Measurements from ENCODE around the gene CYRIA. TPM values are rescaled to one million over a fixed set of nuclear protein-coding genes. Genes with fewer than 3 reads are reported as not detected.

Gene CYRIA
- total RNA-seq, 4 donors from 2014 or later: 19.0 to 27.4 (median 20.9) TPM

DNA sequence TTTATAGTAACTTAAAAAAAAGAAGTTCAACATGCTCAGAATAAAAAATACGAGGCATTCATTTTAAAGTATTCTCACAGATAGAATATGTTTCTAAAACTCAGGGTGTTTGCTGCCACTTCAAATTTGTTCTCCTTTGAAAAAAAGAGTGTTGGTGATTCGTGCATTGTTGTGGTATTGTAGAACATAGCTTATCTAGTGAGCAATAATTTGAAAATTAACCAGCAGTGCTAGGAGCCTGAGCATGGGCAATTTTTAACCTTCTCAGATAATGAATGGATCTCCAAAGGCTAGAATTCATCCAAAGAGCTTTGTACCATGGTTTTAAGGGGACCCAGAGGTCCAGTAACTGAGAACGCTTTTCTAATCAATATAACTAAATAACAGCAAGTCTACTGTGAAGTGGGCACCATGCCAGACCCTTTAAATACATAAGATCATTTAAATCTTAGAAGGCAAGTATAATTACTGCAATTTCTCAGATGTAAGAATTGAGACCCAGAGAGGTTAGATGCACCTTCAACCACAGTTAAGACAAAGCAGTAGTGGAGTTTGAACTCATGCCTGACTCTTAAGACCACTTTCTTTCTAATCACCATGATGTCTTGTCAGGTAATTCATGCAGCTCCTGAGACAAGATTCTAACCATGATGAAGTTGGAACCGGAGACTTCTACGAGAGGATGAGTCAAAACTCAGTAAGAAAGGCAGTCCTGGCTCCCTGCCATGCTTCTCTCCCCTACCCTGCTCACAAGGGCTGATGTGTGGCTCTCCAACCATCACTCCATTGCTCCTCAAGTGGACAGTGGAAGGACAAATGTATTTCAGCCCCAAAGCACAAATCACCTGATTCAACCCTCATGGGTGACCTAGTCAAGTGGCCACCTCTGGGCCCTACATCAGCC is 3.4 kb downstream of the CYRIA start:
- TF ChIP-seq, protein P1, sequence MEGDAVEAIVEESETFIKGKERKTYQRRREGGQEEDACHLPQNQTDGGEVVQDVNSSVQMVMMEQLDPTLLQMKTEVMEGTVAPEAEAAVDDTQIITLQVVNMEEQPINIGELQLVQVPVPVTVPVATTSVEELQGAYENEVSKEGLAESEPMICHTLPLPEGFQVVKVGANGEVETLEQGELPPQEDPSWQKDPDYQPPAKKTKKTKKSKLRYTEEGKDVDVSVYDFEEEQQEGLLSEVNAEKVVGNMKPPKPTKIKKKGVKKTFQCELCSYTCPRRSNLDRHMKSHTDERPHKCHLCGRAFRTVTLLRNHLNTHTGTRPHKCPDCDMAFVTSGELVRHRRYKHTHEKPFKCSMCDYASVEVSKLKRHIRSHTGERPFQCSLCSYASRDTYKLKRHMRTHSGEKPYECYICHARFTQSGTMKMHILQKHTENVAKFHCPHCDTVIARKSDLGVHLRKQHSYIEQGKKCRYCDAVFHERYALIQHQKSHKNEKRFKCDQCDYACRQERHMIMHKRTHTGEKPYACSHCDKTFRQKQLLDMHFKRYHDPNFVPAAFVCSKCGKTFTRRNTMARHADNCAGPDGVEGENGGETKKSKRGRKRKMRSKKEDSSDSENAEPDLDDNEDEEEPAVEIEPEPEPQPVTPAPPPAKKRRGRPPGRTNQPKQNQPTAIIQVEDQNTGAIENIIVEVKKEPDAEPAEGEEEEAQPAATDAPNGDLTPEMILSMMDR (IDR thresholded peaks at IDR 0.05; ENCODE audit: low read depth): no peak

DNA sequence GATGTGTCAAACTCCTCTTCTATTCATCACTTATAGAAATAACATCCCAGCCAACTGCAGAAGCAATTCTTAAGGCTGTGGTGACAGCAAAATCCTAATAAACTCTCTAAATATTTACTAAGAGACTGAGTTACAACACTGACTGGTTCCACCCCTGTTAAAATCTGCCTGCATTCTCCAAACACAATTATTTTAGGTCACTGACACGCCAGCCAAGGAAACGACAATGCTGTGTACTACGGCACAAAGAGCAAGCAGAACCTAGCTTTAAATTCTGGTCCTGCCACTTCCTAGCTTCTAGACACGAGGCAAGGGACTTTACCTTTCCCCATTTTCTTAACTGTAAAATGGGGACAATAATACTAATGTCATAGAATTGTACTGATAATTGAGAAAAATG is 4.1 kb downstream of the CYRIA start:
- TF ChIP-seq, protein P1 (IDR thresholded peaks at IDR 0.05; ENCODE audit: low read depth): no peak

DNA sequence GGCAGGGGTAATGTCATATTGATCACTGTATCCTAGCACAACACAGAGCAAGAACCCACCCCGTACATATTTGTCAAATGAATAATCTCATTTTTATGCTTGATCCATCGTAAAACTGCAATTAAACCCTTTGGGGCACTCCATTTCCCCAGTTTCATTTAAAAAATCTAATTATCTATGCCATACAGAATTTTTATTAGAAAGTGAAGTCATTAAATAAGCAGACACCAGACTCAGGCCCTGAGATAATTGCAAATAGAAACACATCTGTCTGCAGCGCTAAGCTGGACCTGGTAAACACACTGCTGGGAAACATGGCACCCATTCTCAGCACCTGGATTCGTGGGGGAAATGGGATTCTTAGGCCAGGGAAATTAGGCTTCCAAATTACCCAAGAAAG is 5.1 kb downstream of the CYRIA start:
- TF ChIP-seq, protein P1 (IDR thresholded peaks at IDR 0.05; ENCODE audit: low read depth): no peak

DNA sequence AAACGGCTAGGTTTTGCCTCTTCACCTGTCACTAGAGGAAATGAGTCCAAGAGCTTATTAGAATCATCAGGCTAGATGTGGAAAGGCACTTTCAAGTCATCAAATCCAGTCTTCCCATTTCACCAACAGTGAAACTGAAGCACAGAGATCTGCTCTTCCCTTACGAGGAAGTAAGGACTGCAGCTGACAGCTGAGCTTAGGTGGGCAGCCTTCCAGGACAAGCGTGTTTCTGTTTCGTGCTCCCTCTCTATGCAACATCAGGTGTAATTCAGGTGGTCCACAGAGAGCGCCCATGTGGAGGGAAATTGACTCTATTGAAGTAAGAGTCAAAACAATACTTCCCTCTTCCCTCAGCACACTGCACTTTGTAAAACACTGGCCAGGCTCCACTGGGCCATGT is 5.5 kb downstream of the CYRIA start:
- TF ChIP-seq, protein P1 (IDR thresholded peaks at IDR 0.05; ENCODE audit: low read depth): no peak

DNA sequence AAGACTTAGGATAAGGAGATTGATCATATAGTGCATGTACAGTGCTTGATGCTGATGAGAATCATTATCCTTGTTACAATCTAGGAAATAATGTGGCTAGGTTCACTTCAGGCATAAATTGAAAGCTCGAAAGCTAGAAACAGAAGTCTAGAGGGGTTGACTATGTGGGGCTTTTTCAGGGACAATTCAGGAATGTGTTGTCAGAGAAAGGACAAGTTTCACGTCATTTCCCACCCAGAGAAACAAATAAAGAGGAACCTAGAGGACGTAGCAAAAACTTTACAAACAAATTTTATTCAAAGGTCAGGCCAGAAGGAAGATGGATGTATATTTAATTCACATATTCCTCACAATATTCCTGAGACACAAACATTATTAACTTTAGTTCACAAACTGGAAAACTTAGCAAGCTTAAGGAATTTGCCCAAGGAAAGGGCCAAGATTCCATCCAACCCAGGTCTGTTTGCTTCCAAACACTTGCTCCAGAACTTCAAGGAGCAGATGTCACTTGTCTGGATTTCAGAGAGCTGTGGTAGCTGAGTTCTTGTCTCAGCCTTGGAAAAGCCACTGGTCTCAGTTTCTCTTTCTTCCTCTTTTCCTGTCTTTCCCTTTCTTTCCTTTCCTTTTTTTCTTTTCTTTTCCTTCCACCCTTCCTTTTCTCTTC is 7.4 kb downstream of the CYRIA start:
- TF ChIP-seq, protein P1 (IDR thresholded peaks at IDR 0.05; ENCODE audit: low read depth): no peak

DNA sequence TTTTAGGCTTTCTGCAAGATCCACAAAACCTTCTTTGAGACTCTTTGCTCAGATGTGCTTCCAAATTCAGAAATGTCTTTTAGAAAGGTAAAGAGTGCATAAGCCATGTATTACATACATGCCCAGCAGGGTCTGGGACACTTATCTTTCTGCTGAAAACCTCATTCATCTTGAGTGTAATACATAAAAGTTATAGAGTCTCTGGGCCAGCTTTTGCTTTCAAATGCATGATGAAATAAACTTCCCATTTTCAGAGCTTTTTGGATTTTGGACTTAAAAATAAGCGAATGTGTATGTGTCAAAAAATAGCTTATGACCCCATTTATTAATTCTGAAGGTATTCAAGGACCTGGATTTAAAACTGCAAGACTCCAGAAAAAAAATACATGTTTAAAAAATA is 8.0 kb downstream of the CYRIA start:
- TF ChIP-seq, protein P1 (IDR thresholded peaks at IDR 0.05; ENCODE audit: low read depth): no peak

DNA sequence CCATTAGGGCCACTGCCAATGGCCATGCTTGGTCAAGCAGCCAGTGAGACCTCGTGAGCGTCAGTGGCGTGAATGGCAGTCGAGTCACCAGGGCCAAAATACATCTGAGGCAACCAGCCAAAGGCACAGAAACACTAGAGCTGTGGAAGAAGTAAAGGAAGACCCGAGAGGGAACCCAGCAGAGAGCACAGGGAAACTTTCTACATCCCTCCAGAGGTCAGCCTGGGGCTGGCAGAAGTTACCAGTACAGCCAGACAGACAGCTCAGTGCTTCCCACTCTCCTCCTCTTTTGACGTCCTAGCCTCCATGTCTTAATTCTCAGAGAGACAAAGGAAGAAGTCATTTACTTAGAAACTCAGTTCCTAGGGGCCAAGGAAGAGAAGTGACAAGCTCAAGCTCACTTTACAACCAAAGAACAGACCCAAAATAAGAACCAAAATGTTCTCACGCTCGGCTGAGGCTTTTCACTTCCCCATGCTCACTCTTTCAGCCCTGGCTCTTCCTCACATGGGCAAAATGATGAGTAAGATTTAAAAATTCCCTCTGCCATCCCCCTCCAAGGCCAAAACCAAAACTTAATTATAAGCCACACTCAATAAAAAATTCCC is 8.7 kb downstream of the CYRIA start:
- TF ChIP-seq, protein P1 (IDR thresholded peaks at IDR 0.05; ENCODE audit: low read depth): no peak
